ENCODE data around the gene CDC42SE1.

The CDC42SE1 gene

DNA sequence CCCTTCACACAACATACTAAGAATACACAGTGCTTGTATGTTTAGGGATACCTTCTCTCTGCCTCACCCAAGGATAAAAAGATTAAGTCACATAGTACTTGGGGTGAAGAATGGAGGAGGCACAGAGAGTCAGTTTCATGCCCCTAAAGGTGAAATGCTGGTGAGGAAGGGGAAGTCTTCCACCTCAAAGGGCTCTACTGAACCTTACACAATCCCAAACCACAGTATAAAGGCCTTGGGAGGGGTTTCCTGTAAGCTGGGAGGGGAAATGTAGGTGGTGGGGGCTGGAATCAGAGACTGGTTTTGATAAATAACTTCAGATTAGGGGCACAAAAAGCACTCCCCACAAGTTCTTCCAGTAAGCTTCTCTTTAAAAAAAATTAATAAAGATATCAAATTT, 56.2 kb downstream of the CDC42SE1 start:
- no peak overlapping the region for H4K8ac ChIP-seq (ENCODE audit: low read depth, low read length)
- no peaks in the 10 kb centered on the region for H3K79me1 ChIP-seq (ENCODE audit: low read length)
- H3K4me1 ChIP-seq (ENCODE audit: control insufficient read depth in 1 of 2, insufficient read depth in 2 of 2, low read length in 2 of 2): peaks cover 6% of the 10 kb centered on the region in 2 experiments
- no peak overlapping the region for H2BK12ac ChIP-seq (ENCODE audit: low read length)
- no peak overlapping the region for H4K12ac ChIP-seq (ENCODE audit: low read depth, low read length)
- no peak overlapping the region for H3K23ac ChIP-seq (ENCODE audit: low read length)
- no peak for DNase-seq
- H2BK120ac ChIP-seq (ENCODE audit: insufficient read depth, low read length, poor library complexity): no peak overlapping the region
- no peaks in the 10 kb centered on the region for H3K36me3 ChIP-seq (ENCODE audit: control insufficient read depth in 1 of 2, insufficient read depth in 2 of 2, low read length in 2 of 2)
- H3K4me2 ChIP-seq (ENCODE audit: low read length): no peak overlapping the region
- no peak overlapping the region for H3K27ac ChIP-seq (ENCODE audit: low read depth, low read length)
- no peak overlapping the region for H3K9ac ChIP-seq (ENCODE audit: low read length)
- no peak overlapping the region for H3K18ac ChIP-seq (ENCODE audit: low read length)
- H2AFZ ChIP-seq (ENCODE audit: insufficient read depth, low read length, poor library complexity): no peak overlapping the region
- no peaks in the 10 kb centered on the region for H3K79me2 ChIP-seq (ENCODE audit: control insufficient read depth, insufficient read depth, low read length, poor library complexity)
- no peak overlapping the region for H3K4me3 ChIP-seq (ENCODE audit: low read depth, low read length)
- H3K14ac ChIP-seq (ENCODE audit: low read length): no peak overlapping the region
- no peak overlapping the region for H3K4ac ChIP-seq (ENCODE audit: low read depth, low read length)
- no peak overlapping the region for H4K91ac ChIP-seq (ENCODE audit: low read depth, low read length)
- no peak overlapping the region for H2AK5ac ChIP-seq (ENCODE audit: low read length)
- H3K9me3 ChIP-seq (ENCODE audit: insufficient read depth, low read depth, low read length): no peaks in the 10 kb centered on the region
- H3K27me3 ChIP-seq (ENCODE audit: insufficient read depth, low read length): no peaks in the 10 kb centered on the region
- H2BK5ac ChIP-seq (ENCODE audit: low read depth, low read length, poor library complexity): no peak overlapping the region

DNA sequence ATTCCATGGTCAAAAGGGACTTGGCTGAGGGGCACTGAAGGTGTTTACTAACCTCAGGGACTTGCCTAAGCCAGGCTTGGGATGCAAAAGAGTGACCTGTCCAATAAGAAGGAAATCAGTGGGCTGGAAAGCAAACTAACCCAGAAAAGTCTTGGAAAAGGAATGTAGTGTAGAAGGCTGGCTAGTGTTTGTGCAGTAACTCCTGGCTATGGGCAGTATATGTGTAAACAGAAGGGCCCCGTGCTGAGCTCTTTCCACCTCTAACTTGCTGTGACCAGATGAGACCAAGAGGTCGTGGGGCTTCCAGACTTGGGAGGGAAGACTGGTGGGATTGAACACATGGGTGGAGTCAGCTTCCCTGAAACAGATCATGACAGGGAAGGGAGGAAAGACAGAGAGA, 56.8 kb downstream of the CDC42SE1 start:
- Histone ChIP-seq H2AFZ (ENCODE audit: insufficient read depth, low read length, poor library complexity) (no peak overlapping the region), H3K23ac (ENCODE audit: low read length) (no peak overlapping the region), H3K27ac (ENCODE audit: low read depth, low read length) (no peak overlapping the region), H4K8ac (ENCODE audit: low read depth, low read length) (no peak overlapping the region), H3K36me3 (ENCODE audit: control insufficient read depth in 1 of 2, insufficient read depth in 2 of 2, low read length in 2 of 2) (peaks cover 0 to 2% of the 10 kb centered on the region in 2 experiments), H3K9ac (ENCODE audit: low read length) (no peak overlapping the region), H3K4me3 (ENCODE audit: low read depth, low read length) (no peak overlapping the region), H2AK5ac (ENCODE audit: low read length) (no peak overlapping the region), H4K91ac (ENCODE audit: low read depth, low read length) (no peak overlapping the region), H3K79me2 (ENCODE audit: control insufficient read depth, insufficient read depth, low read length, poor library complexity) (no peaks in the 10 kb centered on the region), H3K27me3 (ENCODE audit: insufficient read depth, low read length) (no peaks in the 10 kb centered on the region), H3K4ac (ENCODE audit: low read depth, low read length) (no peak overlapping the region), H3K4me1 (ENCODE audit: control insufficient read depth in 1 of 2, insufficient read depth in 2 of 2, low read length in 2 of 2) (peaks cover 6% of the 10 kb centered on the region in 2 experiments), H2BK5ac (ENCODE audit: low read depth, low read length, poor library complexity) (no peak overlapping the region), H4K12ac (ENCODE audit: low read depth, low read length) (no peak overlapping the region), H3K18ac (ENCODE audit: low read length) (no peak overlapping the region), H3K14ac (ENCODE audit: low read length) (no peak overlapping the region), H2BK12ac (ENCODE audit: low read length) (no peak overlapping the region), H3K79me1 (ENCODE audit: low read length) (no peaks in the 10 kb centered on the region), H3K9me3 (ENCODE audit: insufficient read depth, low read depth, low read length) (no peaks in the 10 kb centered on the region), H2BK120ac (ENCODE audit: insufficient read depth, low read length, poor library complexity) (no peak overlapping the region), H3K4me2 (ENCODE audit: low read length) (no peak overlapping the region)
- WGBS (ENCODE audit: extremely low coverage, insufficient coverage, insufficient read length): no CpG with 5 or more reads among the region's 2 CpGs
- no peak for DNase-seq

DNA sequence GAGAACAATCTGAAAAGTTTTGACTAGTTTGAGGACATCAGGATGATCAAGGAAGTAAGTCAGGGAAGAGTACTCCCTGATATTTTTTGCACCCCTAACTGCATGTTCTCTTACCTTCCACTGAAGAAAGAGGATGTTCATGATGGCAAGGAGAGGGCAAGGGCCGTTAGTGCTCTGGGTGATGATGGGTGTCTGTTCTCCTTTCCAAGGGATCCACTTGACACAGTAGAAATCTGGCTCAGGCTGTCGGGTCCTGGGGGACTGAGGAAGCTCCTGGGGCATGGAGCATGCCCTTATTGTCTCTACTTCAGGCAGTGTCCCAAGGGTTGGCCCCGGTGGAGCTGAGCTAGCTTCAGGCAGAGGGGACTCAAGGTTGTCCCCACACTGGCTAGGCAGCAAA, 57.4 kb downstream of the CDC42SE1 start:
- no peak overlapping the region for H2BK5ac ChIP-seq (ENCODE audit: low read depth, low read length, poor library complexity)

DNA sequence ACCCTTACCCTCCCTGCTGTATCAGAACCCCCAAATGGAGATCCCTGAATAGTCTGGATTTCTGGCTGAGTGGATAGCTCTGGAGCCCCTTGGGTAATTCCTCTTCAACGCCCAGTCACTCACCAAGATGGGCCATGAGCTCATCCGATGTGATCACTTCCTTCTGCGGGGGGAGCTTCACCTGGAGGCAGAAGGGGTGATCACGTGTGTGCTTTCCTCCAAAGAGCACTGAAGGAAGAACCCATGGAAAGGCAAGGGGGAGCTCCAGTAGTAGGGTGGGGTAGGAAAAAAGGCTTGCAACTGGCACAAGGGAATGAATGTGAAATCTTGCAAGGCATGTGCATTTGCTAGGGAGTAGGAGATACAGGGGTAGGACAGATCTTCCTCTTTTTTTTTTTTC, 57.8 kb downstream of the CDC42SE1 start:
- no CpG with 5 or more reads among the region's 4 CpGs for WGBS (ENCODE audit: extremely low coverage, insufficient coverage, insufficient read length)
- Histone ChIP-seq H3K14ac (ENCODE audit: low read length) (no peak overlapping the region), H3K79me1 (ENCODE audit: low read length) (no peaks in the 10 kb centered on the region), H3K4me3 (ENCODE audit: low read depth, low read length) (no peak overlapping the region), H3K36me3 (ENCODE audit: control insufficient read depth in 1 of 2, insufficient read depth in 2 of 2, low read length in 2 of 2) (peaks cover 2% of the 10 kb centered on the region in 2 experiments), H2BK120ac (ENCODE audit: insufficient read depth, low read length, poor library complexity) (no peak overlapping the region), H3K4me1 (ENCODE audit: control insufficient read depth in 1 of 2, insufficient read depth in 2 of 2, low read length in 2 of 2) (peaks cover 6% of the 10 kb centered on the region in 2 experiments), H3K18ac (ENCODE audit: low read length) (no peak overlapping the region), H3K4me2 (ENCODE audit: low read length) (no peak overlapping the region), H2BK12ac (ENCODE audit: low read length) (no peak overlapping the region), H3K9ac (ENCODE audit: low read length) (no peak overlapping the region), H3K27ac (ENCODE audit: low read depth, low read length) (no peak overlapping the region), H3K4ac (ENCODE audit: low read depth, low read length) (no peak overlapping the region), H3K23ac (ENCODE audit: low read length) (no peak overlapping the region), H4K8ac (ENCODE audit: low read depth, low read length) (no peak overlapping the region), H4K91ac (ENCODE audit: low read depth, low read length) (no peak overlapping the region), H2AFZ (ENCODE audit: insufficient read depth, low read length, poor library complexity) (no peak overlapping the region), H3K27me3 (ENCODE audit: insufficient read depth, low read length) (no peaks in the 10 kb centered on the region), H3K79me2 (ENCODE audit: control insufficient read depth, insufficient read depth, low read length, poor library complexity) (no peaks in the 10 kb centered on the region), H2BK5ac (ENCODE audit: low read depth, low read length, poor library complexity) (no peak overlapping the region), H2AK5ac (ENCODE audit: low read length) (no peak overlapping the region), H3K9me3 (ENCODE audit: insufficient read depth, low read depth, low read length) (no peaks in the 10 kb centered on the region), H4K12ac (ENCODE audit: low read depth, low read length) (no peak overlapping the region)
- DNase-seq: no peak

More for the DNA sequence above, 57.4 kb downstream of the CDC42SE1 start:
- Histone ChIP-seq H3K79me2 (ENCODE audit: control insufficient read depth, insufficient read depth, low read length, poor library complexity) (no peaks in the 10 kb centered on the region), H3K9me3 (ENCODE audit: insufficient read depth, low read depth, low read length) (no peaks in the 10 kb centered on the region), H3K27ac (ENCODE audit: low read depth, low read length) (no peak overlapping the region), H3K9ac (ENCODE audit: low read length) (no peak overlapping the region), H3K4me1 (ENCODE audit: control insufficient read depth in 1 of 2, insufficient read depth in 2 of 2, low read length in 2 of 2) (peaks cover 6% of the 10 kb centered on the region in 2 experiments), H3K4me3 (ENCODE audit: low read depth, low read length) (no peak overlapping the region), H4K12ac (ENCODE audit: low read depth, low read length) (no peak overlapping the region), H4K91ac (ENCODE audit: low read depth, low read length) (no peak overlapping the region), H3K23ac (ENCODE audit: low read length) (no peak overlapping the region), H3K79me1 (ENCODE audit: low read length) (no peaks in the 10 kb centered on the region), H4K8ac (ENCODE audit: low read depth, low read length) (no peak overlapping the region), H3K4me2 (ENCODE audit: low read length) (no peak overlapping the region), H3K14ac (ENCODE audit: low read length) (no peak overlapping the region), H2BK12ac (ENCODE audit: low read length) (no peak overlapping the region), H3K4ac (ENCODE audit: low read depth, low read length) (no peak overlapping the region), H3K18ac (ENCODE audit: low read length) (no peak overlapping the region), H2AFZ (ENCODE audit: insufficient read depth, low read length, poor library complexity) (no peak overlapping the region), H2AK5ac (ENCODE audit: low read length) (no peak overlapping the region), H3K27me3 (ENCODE audit: insufficient read depth, low read length) (no peaks in the 10 kb centered on the region), H3K36me3 (ENCODE audit: control insufficient read depth in 1 of 2, insufficient read depth in 2 of 2, low read length in 2 of 2) (peaks cover under 1 to 2% of the 10 kb centered on the region in 2 experiments), H2BK120ac (ENCODE audit: insufficient read depth, low read length, poor library complexity) (no peak overlapping the region)
- DNase-seq: no peak
- no CpG with 5 or more reads among the region's 3 CpGs for WGBS (ENCODE audit: extremely low coverage, insufficient coverage, insufficient read length)
